ENCODE results near the gene KIAA1671. TPM values are rescaled to one million over a fixed set of nuclear protein-coding genes. Genes with fewer than 3 reads are reported as not detected.

The KIAA1671 gene
- total RNA-seq, 1 experiment from 2014 or later = 10.2 TPM

- Histone ChIP-seq H3K4me3 (no peak overlapping the region), H3K27me3 (no peaks in the 10 kb centered on the region), H3K36me3 (peaks cover 2% of the 10 kb centered on the region; the same call in 1 of the 2 replicates), H3K9me3 (no peaks in the 10 kb centered on the region)
- no peak for DNase-seq
Observed at GRCh38 chr22:25061134-25061533, 108.6 kb downstream of the KIAA1671 start.

- peaks cover 2% of the 10 kb centered on the region; the same call in 1 of the 2 replicates for H3K36me3 ChIP-seq
- H3K4me3 ChIP-seq = no peak overlapping the region
- H3K9me3 ChIP-seq = no peaks in the 10 kb centered on the region
- no peak for DNase-seq
- no peaks in the 10 kb centered on the region for H3K27me3 ChIP-seq
Observed at GRCh38 chr22:25061605-25062376, 109.3 kb downstream of the KIAA1671 start.

DNA sequence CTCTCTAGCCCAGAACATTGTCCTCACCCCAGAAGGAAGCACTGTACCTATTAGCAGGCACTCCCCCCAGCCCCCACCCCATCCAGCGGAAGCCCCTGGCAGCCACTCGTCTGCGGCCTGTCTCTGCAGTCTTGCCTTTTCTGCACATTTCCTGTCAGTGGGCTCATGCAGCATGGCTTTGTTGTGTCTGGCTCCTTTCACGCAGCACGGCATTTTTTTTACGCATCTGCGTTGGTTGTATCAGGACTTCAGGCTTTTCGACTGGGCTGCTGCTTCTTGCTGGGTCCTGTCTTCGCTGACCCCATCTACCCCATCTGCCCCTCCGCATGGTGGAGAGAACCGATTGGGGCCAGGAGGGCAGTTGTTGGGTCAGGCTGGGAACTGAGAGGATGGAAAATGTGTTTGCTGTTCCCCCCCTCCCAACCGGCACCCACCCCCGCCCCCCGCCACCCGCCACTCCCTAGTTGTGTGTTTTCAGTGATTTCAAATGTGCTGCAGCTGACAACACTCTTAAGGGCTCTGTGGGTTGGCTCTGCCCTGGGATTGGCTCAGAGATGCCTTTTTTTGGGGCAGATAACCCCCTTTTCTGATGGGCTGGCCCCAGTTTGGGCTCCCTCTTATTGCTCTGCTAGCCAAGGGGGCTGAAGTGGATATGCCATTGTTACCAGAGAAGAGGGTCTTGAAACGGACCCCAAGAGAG is 110.0 kb downstream of the KIAA1671 start:
- Histone ChIP-seq H3K36me3 (peaks cover 2% of the 10 kb centered on the region; the same call in 1 of the 2 replicates), H3K4me3 (no peak overlapping the region), H3K9me3 (no peaks in the 10 kb centered on the region), H3K27me3 (no peaks in the 10 kb centered on the region)
- no peak for DNase-seq

DNA sequence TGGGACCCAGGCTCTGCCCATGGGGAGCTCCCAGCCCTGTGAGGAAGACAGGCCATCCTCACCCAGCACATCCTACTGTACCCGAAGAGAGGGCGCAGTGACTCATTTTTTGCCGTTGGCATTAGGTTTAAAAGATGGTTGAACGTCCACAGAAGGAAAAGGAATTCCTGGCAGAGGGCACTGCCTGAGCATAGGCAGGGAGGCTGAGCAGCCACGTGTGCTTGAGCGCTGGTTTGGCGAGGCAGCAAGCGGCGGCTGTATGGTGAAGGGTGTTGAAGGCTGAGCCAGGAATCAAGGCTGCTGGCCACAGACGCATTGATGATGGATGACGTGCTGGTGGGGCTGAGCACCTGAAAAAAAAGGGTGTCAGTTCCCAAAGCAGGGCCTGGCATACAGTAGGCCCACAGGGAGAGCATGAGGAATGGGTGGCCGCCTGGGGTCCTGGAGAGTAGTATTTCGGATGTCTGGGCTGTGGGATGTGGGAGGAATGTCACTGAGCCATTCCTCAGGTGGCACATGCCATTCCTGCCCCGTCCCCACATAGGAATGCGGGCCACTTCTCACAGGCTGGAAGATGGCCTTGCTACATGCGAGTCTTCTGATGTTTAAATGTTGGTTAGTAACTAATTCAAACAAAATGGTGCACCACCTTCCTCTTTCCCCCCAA is 112.5 kb downstream of the KIAA1671 start:
- DNase-seq = peak; percentile 61
- Histone ChIP-seq H3K27me3 (no peaks in the 10 kb centered on the region), H3K36me3 (0 out of 2 replicates have a peak, but pooled peaks cover 2% of the 10 kb centered on the region), H3K9me3 (no peaks in the 10 kb centered on the region), H3K4me3 (no peak overlapping the region)

DNA sequence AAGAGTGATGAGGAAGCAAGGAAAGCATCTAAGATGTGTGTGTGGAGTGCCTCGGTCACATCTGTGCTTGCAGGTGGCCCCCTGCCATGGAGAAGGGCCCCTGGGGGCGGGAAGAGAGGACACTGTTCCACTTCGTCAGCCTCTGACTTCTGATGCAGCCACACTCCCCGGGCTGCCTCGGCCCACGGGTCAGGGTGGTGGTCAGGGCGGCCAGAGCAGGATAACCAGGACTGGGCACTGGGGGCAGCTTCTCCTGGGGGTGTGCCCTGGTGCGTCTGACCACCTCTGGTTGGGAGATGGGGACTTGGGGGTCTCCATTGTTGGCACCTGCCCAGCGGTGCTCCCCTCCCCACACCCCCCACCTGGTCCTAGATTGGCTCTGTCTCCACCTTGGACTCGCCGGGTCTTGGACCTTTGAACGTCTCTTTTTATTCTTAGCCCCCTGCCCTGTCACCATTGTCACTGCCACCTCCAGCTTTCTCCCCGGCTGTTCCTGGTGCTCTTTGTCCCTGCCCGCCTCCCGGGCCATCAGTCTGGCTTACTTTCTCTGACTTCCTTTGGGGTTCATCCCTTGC is 114.4 kb downstream of the KIAA1671 start:
- Histone ChIP-seq H3K27me3 (no peaks in the 10 kb centered on the region), H3K9me3 (no peaks in the 10 kb centered on the region), H3K4me3 (no peak overlapping the region), H3K36me3 (no peaks in the 10 kb centered on the region)
- no peak for DNase-seq

- Histone ChIP-seq H3K27me3 (no peaks in the 10 kb centered on the region), H3K36me3 (no peaks in the 10 kb centered on the region), H3K4me3 (no peak overlapping the region), H3K9me3 (no peaks in the 10 kb centered on the region)
- DNase-seq = peak; percentile 42
Observed at GRCh38 chr22:25067851-25068421, 115.4 kb downstream of the KIAA1671 start.

DNA sequence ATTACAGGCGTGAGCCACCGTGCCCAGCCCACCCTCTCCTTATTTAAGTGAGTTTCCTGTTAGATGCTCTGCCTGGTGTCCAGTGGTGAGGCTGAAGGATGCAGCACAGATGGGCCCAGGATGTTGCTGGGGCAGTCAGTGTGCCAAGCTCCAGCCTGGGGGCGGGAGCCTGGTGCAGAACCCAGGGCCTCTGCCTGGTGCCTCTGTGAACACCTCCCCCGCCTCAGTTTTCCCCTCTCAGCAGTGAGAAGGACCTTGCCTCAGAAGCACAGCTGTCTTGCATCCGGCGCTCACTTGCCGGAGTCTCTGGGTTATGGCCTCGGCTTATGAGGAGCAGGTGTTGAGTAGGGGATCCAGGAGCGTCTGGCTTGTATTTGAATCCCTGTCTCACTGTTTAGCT is 116.2 kb downstream of the KIAA1671 start:
- no peak overlapping the region for H3K4me3 ChIP-seq
- no peaks in the 10 kb centered on the region for H3K36me3 ChIP-seq
- H3K27me3 ChIP-seq = no peaks in the 10 kb centered on the region
- H3K9me3 ChIP-seq = no peaks in the 10 kb centered on the region
- no peak for DNase-seq

DNA sequence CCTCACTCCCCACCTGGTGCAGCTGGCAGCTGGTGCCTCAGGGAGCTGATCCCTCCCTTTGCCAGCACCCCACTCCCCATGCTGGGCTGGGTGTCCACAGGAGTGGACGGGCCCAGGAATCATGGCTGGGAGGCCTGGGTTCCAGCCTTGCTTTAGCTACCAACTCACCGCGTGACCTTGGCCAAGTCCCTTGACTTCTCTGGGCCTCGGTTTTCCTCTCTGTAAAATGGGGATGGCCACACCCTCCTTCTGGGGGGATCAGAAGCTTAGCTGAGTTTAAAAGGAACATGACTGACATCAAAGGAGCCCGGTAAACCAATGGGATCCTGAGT is 116.9 kb downstream of the KIAA1671 start:
- no peak for DNase-seq
- Histone ChIP-seq H3K36me3 (no peaks in the 10 kb centered on the region), H3K27me3 (no peaks in the 10 kb centered on the region), H3K4me3 (no peak overlapping the region), H3K9me3 (no peaks in the 10 kb centered on the region)

DNA sequence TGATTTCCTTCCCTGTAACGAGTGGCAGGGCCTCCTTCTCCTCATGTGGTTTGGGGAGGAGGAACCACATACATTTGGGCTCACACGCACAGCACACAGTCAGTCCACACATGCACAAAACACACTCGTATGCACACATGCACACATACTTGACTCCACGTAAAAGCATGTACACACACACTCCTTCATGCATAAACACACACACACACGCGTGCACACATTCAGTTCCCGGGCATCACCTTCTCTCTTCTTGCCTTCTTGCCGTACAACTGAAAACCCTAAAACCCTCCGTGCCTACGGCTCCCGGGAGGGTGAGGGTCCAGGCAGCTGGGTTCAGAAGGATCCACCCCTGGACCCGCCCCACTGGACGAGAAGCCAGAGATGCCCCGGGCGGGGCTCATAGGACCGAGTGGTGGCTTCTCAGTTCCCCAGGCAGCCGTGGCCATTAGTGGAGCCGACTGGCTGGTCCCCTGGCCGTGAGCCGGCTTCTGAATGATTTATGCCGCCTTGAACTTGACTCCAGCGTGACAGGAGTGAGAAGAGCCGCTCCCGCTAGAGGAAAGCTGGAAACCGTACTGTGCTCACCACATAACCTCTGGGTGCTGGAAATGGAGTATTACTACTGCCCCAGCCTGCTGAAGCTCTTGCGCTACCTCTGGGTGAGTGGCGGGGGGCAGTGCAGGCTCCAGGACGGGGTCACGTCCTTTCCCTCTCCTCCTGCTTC is 117.4 kb downstream of the KIAA1671 start:
- H3K9me3 ChIP-seq = no peaks in the 10 kb centered on the region
- no peaks in the 10 kb centered on the region for H3K27me3 ChIP-seq
- no peak overlapping the region for H3K4me3 ChIP-seq
- no peak for DNase-seq
- no peaks in the 10 kb centered on the region for H3K36me3 ChIP-seq

- no peak for DNase-seq
- Histone ChIP-seq H3K27me3 (no peaks in the 10 kb centered on the region), H3K36me3 (no peaks in the 10 kb centered on the region), H3K9me3 (no peaks in the 10 kb centered on the region), H3K4me3 (no peak overlapping the region)
Observed at GRCh38 chr22:25070956-25071355, 118.4 kb downstream of the KIAA1671 start.

GRCh38 chr22:25071720-25072119 is 119.2 kb downstream of the KIAA1671 start:
- Histone ChIP-seq H3K4me3 (no peak overlapping the region), H3K27me3 (no peaks in the 10 kb centered on the region), H3K36me3 (no peaks in the 10 kb centered on the region), H3K9me3 (no peaks in the 10 kb centered on the region)
- DNase-seq = no peak

DNA sequence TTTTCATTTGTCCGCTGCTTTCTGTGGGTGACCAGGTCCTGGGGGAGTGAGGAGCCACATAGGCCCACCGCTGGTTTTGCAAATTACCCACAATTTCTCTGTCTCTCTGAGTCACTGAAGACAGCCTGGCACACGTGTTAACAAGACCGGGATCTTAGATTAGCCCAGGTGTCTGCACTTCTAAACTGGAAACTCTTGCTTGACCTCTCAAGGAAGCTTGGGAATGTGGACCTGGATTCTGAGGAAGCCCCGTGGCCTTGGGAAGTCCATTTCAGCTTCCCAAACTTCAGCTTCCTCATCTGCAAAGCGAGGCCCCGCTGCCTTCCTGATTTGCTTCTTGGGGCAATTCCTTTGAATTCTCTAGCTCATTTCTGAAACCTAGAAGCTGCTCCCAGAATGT is 119.9 kb downstream of the KIAA1671 start:
- Histone ChIP-seq H3K36me3 (no peaks in the 10 kb centered on the region), H3K9me3 (no peaks in the 10 kb centered on the region), H3K4me3 (no peak overlapping the region), H3K27me3 (no peaks in the 10 kb centered on the region)
- no peak for DNase-seq

- Histone ChIP-seq H3K27me3 (no peaks in the 10 kb centered on the region), H3K36me3 (no peaks in the 10 kb centered on the region), H3K9me3 (no peaks in the 10 kb centered on the region), H3K4me3 (no peak overlapping the region)
- no peak for DNase-seq
Observed at GRCh38 chr22:25076336-25076735, 123.8 kb downstream of the KIAA1671 start.

GRCh38 chr22:25077056-25077455 is 124.5 kb downstream of the KIAA1671 start:
- Histone ChIP-seq H3K36me3 (no peaks in the 10 kb centered on the region), H3K27me3 (no peaks in the 10 kb centered on the region), H3K4me3 (no peak overlapping the region), H3K9me3 (no peaks in the 10 kb centered on the region)
- no peak for DNase-seq

- no peak overlapping the region for H3K4me3 ChIP-seq
- no peak for DNase-seq
- no peaks in the 10 kb centered on the region for H3K36me3 ChIP-seq
- H3K9me3 ChIP-seq = no peaks in the 10 kb centered on the region
- H3K27me3 ChIP-seq = no peaks in the 10 kb centered on the region
Observed at GRCh38 chr22:25077964-25078363, 125.4 kb downstream of the KIAA1671 start.

- Histone ChIP-seq H3K4me3 (no peak overlapping the region), H3K27me3 (no peaks in the 10 kb centered on the region), H3K9me3 (no peaks in the 10 kb centered on the region), H3K36me3 (no peaks in the 10 kb centered on the region)
- no peak for DNase-seq
Observed at GRCh38 chr22:25078591-25078990, 126.1 kb downstream of the KIAA1671 start.
